Measurements from ENCODE around the gene CYSLTR2. TPM values are rescaled to one million over a fixed set of nuclear protein-coding genes. Genes with fewer than 3 reads are reported as not detected.

The CYSLTR2 gene
- polyA plus RNA-seq, 4 donors, result 0.08 to 1.3 (median 0.38) TPM

- no peak for DNase-seq (ENCODE audit: low read depth in 4 of 4, low spot score in 3 of 4)
These were observed 80.1 kb downstream of the CYSLTR2 start for GRCh38 chr13:48733739-48734335.

GRCh38 chr13:48735571-48735970, 81.8 kb downstream of the CYSLTR2 start:
- DNase-seq (ENCODE audit: low read depth in 4 of 4, low spot score in 3 of 4), result no peak

- no peak for DNase-seq (ENCODE audit: low read depth in 4 of 4, low spot score in 3 of 4)
These were observed 84.0 kb downstream of the CYSLTR2 start for GRCh38 chr13:48737689-48738088.

DNA sequence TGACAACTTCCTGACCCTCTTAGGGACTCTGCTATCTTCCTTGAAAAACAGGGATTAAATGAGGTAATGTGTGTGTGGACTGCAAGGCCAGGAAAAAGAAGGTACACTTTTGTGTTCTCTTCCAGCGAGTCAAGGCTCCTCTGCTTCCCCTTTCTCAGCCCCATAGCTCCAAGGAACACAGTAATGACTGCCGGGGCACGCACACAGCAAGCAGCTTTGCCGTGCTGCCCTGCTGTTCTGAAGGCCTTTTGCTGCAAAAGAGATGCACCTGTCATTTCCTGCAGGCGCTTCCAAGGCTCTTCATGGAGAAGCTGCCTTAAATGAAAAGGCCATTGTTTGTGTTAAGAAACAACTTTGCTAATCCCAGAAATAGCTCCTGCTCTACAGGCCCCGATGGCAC, 84.6 kb downstream of the CYSLTR2 start:
- no peak for DNase-seq (ENCODE audit: low read depth in 4 of 4, low spot score in 3 of 4)

DNA sequence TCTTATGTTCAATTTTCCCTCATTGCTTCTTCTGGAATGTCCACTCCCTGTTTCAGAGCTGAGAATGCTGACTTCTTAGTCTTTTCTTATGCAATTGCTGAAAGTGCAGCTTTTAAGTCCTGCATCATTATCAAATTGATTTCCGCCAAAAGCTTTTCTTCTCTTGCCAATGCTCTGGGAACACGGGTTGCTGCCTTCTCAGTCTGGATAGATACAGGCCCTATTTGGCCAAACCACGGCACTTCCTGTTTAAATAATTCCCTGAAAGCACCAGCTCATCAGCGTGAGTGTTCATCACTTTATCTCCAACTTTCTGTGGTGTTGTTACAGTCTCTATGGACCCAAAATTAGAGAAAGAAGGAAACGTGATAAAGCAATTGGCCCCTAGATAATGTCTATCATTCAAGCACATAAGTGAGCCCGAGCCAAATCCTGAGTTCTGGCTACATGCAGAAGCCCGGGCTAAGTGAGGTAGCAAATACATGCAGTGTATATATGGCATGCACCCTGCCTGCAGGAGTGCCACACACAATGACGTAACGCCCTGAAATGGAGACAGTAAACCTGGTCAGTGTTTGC, 85.7 kb downstream of the CYSLTR2 start:
- no peak for DNase-seq (ENCODE audit: low read depth in 4 of 4, low spot score in 3 of 4)

- no peak for DNase-seq (ENCODE audit: low read depth in 4 of 4, low spot score in 3 of 4)
These were observed 87.6 kb downstream of the CYSLTR2 start for GRCh38 chr13:48741377-48741776.

DNA sequence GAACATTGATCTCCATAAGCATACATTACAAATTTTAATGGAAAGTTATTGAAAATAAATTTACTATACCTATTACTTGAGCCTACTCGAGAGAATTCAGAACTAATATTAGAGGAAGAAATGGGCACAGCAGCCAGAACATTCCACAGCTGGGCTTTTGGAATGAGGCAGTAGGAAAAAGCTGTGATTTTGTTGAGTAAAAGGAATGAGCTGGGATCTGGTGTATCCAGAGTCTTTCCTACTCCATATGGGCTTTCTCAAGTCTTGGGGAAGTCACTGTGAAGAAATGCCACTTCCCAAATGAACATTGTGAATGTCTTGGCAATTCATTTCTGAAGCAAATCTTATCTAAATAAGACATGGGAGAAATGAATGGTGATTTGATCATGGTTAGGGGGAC, 93.1 kb downstream of the CYSLTR2 start:
- DNase-seq (ENCODE audit: low read depth in 4 of 4, low spot score in 3 of 4), result no peak

GRCh38 chr13:48748681-48749080, 95.0 kb downstream of the CYSLTR2 start:
- no peak for DNase-seq (ENCODE audit: low read depth in 4 of 4, low spot score in 3 of 4)

DNA sequence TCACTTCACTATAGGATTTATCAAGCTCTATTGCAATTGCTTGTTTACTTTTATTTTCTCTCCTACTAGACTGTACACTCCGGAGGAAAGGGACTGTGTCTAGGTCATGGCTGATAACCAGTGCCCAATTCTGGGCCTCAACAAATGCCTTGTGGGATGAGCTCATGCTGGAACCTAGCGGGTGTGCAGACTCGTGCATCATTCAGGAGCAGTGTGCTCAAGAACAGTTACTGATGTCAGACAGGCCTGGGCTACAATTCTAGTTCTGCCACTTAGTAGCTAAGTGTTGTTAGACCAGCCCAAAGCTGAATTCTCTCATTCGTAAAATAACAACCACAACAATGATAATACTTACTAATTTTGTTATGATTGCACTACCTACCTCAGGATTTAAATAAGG, 95.4 kb downstream of the CYSLTR2 start:
- no peak for DNase-seq (ENCODE audit: low read depth in 4 of 4, low spot score in 3 of 4)

GRCh38 chr13:48749699-48750473, 96.2 kb downstream of the CYSLTR2 start:
- DNase-seq (ENCODE audit: low read depth in 4 of 4, low spot score in 3 of 4), result no peak

DNA sequence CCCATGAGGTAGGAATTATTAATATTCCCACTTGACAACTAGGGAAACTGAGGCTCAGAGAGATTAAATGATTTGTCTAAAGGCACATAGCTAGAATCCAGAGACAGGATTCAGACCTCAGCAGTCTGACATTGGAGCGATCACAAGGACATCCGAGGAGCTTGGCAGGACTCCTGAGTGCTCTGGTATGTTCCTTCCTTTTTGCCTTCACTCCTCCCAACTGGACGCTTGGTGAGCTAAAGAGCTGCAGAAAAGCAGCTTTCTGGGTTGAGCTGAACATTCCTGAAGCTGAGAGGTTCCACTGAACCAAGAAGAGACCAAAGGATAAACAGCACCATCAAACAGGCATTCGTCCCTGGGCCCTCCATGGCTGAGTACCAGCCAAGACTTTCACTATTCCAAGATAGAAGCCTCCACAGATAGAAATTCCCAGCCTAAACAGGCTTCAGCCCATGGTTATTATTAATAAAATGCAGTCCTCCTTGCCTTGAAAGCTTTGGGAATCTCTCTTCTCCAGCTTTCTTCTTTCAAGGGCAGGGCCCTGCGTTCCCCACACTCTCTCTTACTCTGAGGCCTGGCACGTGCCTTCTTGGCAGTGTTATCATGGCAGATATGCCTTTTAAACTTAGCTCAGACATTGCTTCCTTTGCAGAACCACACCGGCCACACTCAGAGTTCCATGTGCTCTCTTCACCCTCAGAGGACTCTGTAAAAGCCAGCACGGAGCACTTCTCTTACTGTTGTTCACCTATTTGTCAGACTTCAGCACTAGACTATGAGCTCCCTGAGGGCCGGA, 97.1 kb downstream of the CYSLTR2 start:
- DNase-seq (ENCODE audit: low read depth in 4 of 4, low spot score in 3 of 4), result no peak

DNA sequence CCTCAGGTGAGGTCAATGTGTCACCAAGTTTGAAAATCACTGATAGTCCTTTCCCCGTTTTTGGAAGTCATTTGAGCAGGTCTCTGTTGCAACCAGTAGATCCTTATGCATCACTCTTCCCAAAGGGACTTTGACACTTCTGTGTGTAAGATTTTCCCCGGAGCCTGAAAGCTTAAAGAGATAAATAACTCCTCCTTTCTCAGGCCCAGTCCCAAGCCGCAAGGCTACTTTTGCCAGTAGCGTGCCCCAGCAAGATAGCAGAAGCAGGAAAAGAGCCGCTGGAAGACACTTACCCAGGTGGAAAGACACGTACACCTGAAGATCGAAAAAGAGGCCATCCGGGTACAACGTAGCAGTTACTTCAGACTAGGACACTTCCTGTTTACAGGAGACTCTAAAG, 106.9 kb downstream of the CYSLTR2 start:
- DNase-seq (ENCODE audit: low read depth in 4 of 4, low spot score in 3 of 4), result no peak

Other genes starting within 250 kb of the CYSLTR2 start
- 10 to 100 TPM; 34.7 to 76.8 (median 51.0) TPM for gene LPAR6, start 240.8 kb upstream of the CYSLTR2 start, polyA plus RNA-seq (ENCODE audit: insufficient read length in 4 of 4)
- 10 to 100 TPM; 58.2 to 73.7 (median 62.3) TPM for gene RCBTB2, start 120.8 kb upstream of the CYSLTR2 start, polyA plus RNA-seq (ENCODE audit: insufficient read length in 4 of 4)

All from left renal pelvis (tissue), 4 donors.